ENCODE data around the gene EEIG2.

Gene EEIG2

DNA sequence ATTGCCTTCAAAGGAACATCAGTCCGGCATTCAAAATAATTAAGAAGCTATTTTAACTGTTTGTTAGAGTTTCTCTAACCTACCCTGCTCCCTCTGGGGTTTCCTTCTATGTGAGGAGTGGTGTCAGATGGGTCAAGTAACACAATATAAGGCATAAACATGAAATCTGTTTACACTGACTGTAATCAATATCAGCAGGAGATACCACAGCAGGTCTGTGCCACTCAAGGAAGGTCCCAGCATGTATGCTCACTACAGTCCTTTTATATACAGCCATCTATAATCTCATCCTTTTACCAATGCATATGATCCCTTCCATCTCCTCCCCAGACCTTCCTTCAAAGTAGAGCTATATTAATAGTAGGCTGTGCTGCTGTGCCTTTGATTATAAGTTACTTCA, 25.4 kb downstream of the EEIG2 start:
- DNase-seq: no peak

DNA sequence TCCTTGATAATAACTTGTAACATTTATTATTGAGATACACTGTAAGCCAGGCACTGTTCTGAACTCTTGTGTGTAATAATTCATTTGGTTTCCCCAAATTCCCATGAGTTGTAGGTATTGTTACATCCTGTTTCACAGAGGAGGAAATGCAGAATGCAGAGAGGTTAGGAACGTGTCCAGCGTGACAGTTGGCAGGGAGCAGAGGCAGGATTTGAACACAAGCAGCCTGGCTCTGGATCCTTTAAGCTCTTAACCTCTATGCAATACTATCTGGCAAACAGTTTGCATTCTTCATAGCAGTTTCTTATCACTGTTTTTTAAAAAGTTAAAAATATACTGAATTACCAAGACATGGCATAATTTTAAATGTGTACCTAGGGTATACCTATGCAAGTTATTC, 30.5 kb downstream of the EEIG2 start:
- DNase-seq: no peak

DNA sequence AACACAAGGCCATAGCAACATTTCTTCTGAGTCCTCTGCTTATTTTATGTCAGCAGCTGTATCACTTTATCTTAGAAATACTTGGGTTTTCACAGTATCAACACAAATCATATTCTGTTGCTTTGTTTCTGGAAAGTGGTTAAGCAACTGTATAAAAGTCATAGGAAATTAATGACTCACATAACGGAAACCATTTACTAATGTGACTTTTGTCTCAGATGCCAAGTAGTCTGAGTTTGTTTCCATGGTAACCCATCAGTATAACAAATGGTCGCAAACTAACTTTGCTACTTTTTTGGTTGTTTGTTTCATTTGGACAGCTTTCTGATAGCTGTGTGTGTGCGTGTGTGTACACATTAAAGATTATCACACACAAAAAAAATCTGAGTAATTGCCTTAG, 31.1 kb downstream of the EEIG2 start:
- peak in 3 of 6 experiments; percentile 3 to 42 (median 14) for DNase-seq

DNA sequence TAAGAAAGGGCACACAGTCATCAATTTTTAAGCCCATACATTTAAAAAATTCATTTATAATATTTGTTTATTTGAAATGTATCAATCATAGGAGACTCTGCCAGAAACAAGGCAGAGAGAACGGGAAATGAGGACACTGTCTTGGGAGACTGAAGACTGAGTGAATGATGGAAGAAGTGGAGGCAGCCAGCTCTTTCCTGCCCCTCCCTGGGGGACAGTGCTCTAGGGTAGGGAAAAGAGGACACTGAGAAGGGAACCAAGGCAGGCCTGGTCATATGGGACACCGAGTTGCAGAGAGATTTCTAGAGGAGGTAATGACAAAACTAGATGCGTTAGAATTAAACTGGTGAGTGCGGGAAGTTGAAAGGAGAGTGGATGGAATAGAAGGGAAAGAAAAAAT, 31.6 kb downstream of the EEIG2 start:
- no peak for DNase-seq

DNA sequence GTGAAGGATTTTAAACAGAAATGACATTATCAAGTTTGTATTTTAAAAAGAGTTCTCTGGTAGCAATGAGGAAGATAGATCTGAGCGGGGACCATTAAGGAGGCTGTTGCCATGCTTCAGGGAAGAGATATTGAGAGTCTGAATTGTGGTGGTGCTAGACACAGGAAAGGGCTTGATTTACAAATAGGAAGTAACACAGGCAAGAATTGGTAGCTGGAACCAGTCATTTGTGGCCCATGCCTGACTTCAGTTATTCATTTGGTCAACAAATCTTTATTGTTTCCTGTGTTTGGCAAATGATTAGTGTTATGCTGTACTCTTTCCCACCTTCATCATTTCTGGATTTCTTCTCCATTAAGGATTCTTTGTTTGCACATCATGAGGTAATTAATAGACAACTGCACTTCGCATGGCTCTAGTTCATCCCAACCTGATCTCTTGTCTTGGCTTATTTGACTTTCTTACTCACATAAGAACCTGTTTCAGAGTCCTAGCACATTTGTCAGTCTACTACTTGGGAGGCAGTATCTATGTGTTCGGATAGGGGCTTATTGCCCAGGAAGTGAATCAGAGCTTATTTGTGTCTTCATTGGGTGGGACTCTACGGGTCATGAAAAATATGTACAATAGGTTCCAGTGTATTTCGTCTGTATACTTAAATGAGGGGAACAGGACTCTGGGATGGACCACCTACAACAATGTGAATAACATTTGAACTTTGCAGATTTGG, 32.3 kb downstream of the EEIG2 start:
- DNase-seq: no peak

DNA sequence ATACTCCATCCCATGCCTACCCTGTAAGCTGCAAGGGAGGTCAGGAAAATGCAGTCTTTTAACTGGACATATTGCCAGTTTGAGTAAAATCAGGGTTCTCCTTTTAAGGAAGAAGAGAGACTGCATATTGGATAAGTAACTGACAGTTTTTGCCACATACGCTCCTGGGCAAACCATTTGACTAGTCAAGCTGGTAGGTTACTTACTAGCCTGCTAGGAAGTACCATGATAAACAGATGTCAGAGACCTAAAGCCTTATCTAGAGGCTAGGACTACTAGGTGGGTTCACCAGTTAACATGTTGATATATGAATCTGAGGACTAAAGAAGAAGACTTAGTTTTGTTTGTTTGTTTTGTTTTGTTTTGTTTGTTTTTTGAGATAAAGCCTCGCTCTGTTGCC, 33.5 kb downstream of the EEIG2 start:
- DNase-seq: no peak

DNA sequence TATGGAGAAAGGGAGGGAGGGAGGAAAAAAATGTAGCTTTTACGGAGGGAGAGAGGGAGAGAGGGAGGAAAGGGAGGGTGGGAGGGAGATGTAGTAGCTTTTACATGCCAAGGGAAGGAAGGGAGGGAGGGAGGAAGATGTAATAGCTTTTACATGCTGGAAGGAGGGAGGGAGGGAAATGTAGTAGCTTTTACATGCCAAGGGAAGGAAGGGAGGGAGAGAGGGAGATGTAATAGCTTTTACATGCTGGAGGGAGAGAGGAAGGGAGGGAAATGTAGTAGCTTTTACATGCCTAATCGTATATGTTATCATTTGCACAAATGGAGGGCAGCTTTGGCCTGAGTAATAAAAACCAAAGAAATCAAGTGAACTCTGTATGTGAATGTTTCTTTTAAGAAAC, 35.6 kb downstream of the EEIG2 start:
- DNase-seq: no peak

DNA sequence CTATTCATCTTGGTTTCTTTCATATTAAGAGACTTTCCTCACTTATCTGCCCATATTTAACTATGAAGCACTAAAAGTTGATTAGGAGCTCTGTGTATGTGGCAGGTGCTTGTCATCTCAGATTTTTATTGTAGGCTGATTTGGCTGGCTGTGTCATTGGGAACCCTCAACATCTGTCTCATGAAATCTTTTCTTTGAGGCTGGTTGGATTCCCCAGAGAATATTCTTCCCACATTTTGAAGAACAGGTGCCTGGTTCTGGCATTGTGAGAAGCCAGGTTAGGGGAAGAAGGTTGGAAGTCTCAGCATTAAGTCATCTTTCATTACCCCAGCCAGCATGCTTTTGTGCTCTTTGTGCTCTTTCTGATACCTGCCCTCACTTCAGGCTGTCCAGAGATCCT, 37.1 kb downstream of the EEIG2 start:
- no peak for DNase-seq

DNA sequence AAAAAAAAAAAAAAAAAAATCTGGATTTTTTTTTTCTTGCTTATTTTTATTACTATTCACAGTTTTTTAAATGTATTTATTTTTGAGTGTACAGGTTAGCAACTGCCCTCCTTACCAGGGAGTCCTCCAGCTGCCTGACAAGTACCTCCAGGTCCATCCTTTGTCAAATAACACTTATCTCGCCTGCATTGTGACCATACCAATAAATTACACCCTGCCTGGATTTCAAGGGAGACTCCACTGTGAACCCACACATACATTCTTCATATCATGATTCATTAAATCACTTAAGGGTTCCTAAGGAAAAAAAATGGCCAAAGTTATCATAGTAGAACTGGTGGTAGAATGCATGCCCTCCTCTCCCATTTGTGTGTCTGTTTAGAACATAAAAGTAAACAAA, 38.4 kb downstream of the EEIG2 start:
- DNase-seq: no peak

DNA sequence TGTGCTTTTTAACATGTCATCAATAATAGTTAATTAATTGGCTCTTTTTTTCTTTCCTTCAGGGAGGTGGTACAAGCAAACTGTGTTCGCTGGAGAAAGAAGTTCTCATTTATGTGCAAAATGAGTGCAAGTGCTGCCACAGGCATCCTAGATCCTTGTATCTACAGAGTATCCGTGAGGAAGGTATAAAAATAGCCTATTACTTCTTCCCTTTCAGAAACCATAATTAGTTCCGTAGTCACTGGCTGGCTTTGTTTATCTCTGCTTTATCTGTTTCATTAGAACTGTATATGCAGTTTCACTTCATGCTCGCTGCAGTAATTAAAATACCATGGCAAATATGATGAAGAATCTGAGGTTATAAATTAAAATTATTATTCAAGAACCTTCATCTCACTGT, 40.6 kb downstream of the EEIG2 start:
- no peak for DNase-seq

DNA sequence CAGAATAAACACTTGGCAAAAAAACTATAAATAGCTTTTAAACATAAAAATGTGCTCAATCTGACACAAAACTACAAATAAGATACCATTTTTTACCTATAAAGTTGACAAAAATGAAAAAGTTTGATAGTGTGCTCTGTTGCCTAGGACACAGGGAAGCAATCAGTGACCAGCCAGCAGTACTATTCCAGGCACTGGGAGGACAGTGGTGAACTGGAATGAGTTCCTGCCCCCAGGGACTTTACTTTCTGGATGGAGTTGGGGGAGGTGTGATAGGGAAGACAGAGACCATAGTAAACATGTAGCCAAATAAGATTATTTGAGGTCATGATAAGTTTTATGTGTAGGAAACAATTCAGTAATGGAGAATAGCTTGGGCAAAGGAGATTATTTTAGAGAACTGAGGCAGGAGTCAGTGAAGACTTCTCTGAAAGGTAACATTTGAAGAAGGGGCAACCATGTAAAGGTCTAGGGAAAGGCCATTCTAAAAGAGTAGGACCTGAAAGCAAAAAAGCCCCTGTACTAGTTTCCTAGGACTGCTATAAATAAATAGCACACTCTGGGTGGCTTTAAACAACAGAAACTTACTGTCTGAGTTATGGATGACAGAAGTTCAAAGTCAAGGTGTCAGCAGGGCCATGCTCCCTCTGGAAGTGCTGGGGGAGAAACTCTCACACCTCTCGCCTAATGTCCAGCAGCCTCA, 42.0 kb downstream of the EEIG2 start:
- no peak for DNase-seq

DNA sequence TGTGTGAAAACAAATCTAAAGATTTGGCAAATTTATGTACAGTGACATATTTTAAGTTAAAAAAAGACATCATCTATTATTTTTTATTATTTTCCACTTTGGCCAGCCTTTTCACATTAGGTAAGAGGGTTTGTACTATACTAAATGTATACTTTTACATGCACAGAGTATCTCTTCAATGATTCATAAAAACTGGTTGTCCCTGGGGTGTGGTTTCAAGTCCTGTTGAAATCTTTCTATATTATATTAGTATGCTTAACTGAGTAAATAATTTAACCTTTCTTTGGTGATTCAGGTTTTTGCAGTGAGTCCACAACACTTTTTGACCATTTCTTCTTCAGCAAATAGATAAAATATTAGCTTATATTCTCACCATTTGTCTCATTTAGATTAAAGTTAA, 45.7 kb downstream of the EEIG2 start:
- DNase-seq: no peak

DNA sequence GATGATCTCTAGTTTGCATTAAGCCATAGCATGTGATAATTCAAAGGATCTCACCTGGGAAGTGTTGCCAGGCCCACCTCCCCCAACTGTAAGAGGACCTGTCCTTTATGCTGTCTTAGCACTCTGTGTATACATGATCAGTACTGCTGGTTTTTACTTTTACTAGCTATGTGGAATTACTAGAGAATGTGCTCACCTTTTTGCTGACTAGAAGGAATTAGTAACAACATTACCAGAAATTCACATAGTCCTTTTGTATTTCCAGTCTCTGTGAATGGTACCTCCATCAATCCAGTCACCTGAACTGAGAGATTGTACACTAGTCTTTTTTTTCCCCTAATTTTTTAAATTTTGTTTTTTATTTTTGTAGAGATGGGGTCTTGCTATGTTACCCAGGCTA, 46.6 kb downstream of the EEIG2 start:
- no peak for DNase-seq

DNA sequence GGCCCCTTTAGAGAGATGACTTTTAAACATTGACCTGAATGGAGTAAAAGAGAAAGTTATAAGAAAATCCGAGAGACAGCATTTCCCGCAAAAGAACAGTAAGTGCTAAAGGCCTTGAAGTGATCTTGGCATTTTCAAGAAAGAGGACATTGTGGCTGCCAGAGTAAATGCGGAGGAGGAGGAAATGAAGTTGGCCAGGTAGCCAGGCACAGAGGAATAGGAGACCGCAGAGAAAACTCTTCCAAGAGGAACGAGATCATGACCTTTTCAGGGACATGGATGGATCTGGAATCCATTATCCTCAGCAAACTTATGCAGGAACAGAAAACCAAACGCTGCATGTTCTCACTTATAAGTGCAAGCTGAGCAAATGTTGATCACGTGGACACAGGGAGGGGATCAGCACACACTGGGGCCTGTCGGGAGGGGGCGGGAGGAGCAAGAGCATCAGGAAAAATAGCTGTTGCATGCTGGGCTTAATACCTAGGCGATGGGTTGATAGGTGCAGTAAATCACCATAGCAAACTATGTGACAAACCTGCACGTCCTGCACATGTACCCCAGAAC, 49.7 kb downstream of the EEIG2 start:
- no peak for DNase-seq

Measured in stimulated activated naive CD4-positive, alpha-beta T cell (primary cell).